ENCODE data around the gene OVOL3.

OVOL3 gene

GRCh38 chr19:36140304-36141038, 29.5 kb downstream of the OVOL3 start:
- Histone ChIP-seq H3K4me3 (ENCODE audit: low read length) (peak overlapping the region; percentile 100), H3K9me3 (ENCODE audit: control insufficient read depth, low read length) (no peaks in the 10 kb centered on the region), H3K27me3 (ENCODE audit: control insufficient read depth, insufficient read depth, low read length) (no peaks in the 10 kb centered on the region), H3K9ac (ENCODE audit: low read length) (peak overlapping the region; percentile 100), H3K36me3 (ENCODE audit: control insufficient read depth, insufficient read depth, low read length) (peaks cover 8% of the 10 kb centered on the region), H3K4me1 (ENCODE audit: control insufficient read depth, insufficient read depth, low read length) (peaks cover 31% of the 10 kb centered on the region)

- H3K4me1 ChIP-seq (ENCODE audit: control insufficient read depth, insufficient read depth, low read length) = peaks cover 26% of the 10 kb centered on the region
- peaks cover 13% of the 10 kb centered on the region for H3K36me3 ChIP-seq (ENCODE audit: control insufficient read depth, insufficient read depth, low read length)
- H3K9me3 ChIP-seq (ENCODE audit: control insufficient read depth, low read length) = no peaks in the 10 kb centered on the region
- H3K27me3 ChIP-seq (ENCODE audit: control insufficient read depth, insufficient read depth, low read length) = no peaks in the 10 kb centered on the region
- no peak overlapping the region for H3K4me3 ChIP-seq (ENCODE audit: low read length)
- peak overlapping the region; percentile 100 for H3K9ac ChIP-seq (ENCODE audit: low read length)
These were observed 30.3 kb downstream of the OVOL3 start for GRCh38 chr19:36141039-36141927.

GRCh38 chr19:36142046-36142445, 31.1 kb downstream of the OVOL3 start:
- Histone ChIP-seq H3K36me3 (ENCODE audit: control insufficient read depth, insufficient read depth, low read length) (peaks cover 18% of the 10 kb centered on the region), H3K27me3 (ENCODE audit: control insufficient read depth, insufficient read depth, low read length) (no peaks in the 10 kb centered on the region), H3K9ac (ENCODE audit: low read length) (no peak overlapping the region), H3K4me1 (ENCODE audit: control insufficient read depth, insufficient read depth, low read length) (peaks cover 18% of the 10 kb centered on the region), H3K9me3 (ENCODE audit: control insufficient read depth, low read length) (no peaks in the 10 kb centered on the region), H3K4me3 (ENCODE audit: low read length) (no peak overlapping the region)

- no peak overlapping the region for H3K4me3 ChIP-seq (ENCODE audit: low read length)
- peaks cover 14% of the 10 kb centered on the region for H3K4me1 ChIP-seq (ENCODE audit: control insufficient read depth, insufficient read depth, low read length)
- no peaks in the 10 kb centered on the region for H3K27me3 ChIP-seq (ENCODE audit: control insufficient read depth, insufficient read depth, low read length)
- H3K36me3 ChIP-seq (ENCODE audit: control insufficient read depth, insufficient read depth, low read length) = peaks cover 21% of the 10 kb centered on the region
- no peak overlapping the region for H3K9ac ChIP-seq (ENCODE audit: low read length)
- H3K9me3 ChIP-seq (ENCODE audit: control insufficient read depth, low read length) = no peaks in the 10 kb centered on the region
These were observed 31.6 kb downstream of the OVOL3 start for GRCh38 chr19:36142496-36142895.

- Histone ChIP-seq H3K36me3 (ENCODE audit: control insufficient read depth, insufficient read depth, low read length) (peaks cover 31% of the 10 kb centered on the region), H3K4me1 (ENCODE audit: control insufficient read depth, insufficient read depth, low read length) (peaks cover 9% of the 10 kb centered on the region), H3K9me3 (ENCODE audit: control insufficient read depth, low read length) (no peaks in the 10 kb centered on the region), H3K9ac (ENCODE audit: low read length) (no peak overlapping the region), H3K27me3 (ENCODE audit: control insufficient read depth, insufficient read depth, low read length) (no peaks in the 10 kb centered on the region), H3K4me3 (ENCODE audit: low read length) (no peak overlapping the region)
These were observed 33.7 kb downstream of the OVOL3 start for GRCh38 chr19:36144624-36145023.

GRCh38 chr19:36149673-36150406, 38.9 kb downstream of the OVOL3 start:
- H3K9me3 ChIP-seq (ENCODE audit: control insufficient read depth, low read length) = no peaks in the 10 kb centered on the region
- H3K36me3 ChIP-seq (ENCODE audit: control insufficient read depth, insufficient read depth, low read length) = peaks cover 34% of the 10 kb centered on the region
- no peaks in the 10 kb centered on the region for H3K27me3 ChIP-seq (ENCODE audit: control insufficient read depth, insufficient read depth, low read length)
- no peak overlapping the region for H3K9ac ChIP-seq (ENCODE audit: low read length)
- no peak overlapping the region for H3K4me3 ChIP-seq (ENCODE audit: low read length)
- H3K4me1 ChIP-seq (ENCODE audit: control insufficient read depth, insufficient read depth, low read length) = no peaks in the 10 kb centered on the region

- Histone ChIP-seq H3K36me3 (ENCODE audit: control insufficient read depth, insufficient read depth, low read length) (peaks cover 34% of the 10 kb centered on the region), H3K9ac (ENCODE audit: low read length) (peak overlapping the region; percentile 34), H3K4me3 (ENCODE audit: low read length) (no peak overlapping the region), H3K9me3 (ENCODE audit: control insufficient read depth, low read length) (no peaks in the 10 kb centered on the region), H3K4me1 (ENCODE audit: control insufficient read depth, insufficient read depth, low read length) (no peaks in the 10 kb centered on the region), H3K27me3 (ENCODE audit: control insufficient read depth, insufficient read depth, low read length) (no peaks in the 10 kb centered on the region)
These were observed 39.6 kb downstream of the OVOL3 start for GRCh38 chr19:36150586-36150985.

- no peaks in the 10 kb centered on the region for H3K4me1 ChIP-seq (ENCODE audit: control insufficient read depth, insufficient read depth, low read length)
- peaks cover 28% of the 10 kb centered on the region for H3K36me3 ChIP-seq (ENCODE audit: control insufficient read depth, insufficient read depth, low read length)
- H3K27me3 ChIP-seq (ENCODE audit: control insufficient read depth, insufficient read depth, low read length) = no peaks in the 10 kb centered on the region
- peak overlapping the region; percentile 4 for H3K4me3 ChIP-seq (ENCODE audit: low read length)
- H3K9me3 ChIP-seq (ENCODE audit: control insufficient read depth, low read length) = no peaks in the 10 kb centered on the region
- H3K9ac ChIP-seq (ENCODE audit: low read length) = peak overlapping the region; percentile 65
These were observed 40.4 kb downstream of the OVOL3 start for GRCh38 chr19:36151144-36152018.

- H3K4me3 ChIP-seq (ENCODE audit: low read length) = peak overlapping the region; percentile 4
- H3K36me3 ChIP-seq (ENCODE audit: control insufficient read depth, insufficient read depth, low read length) = peaks cover 25% of the 10 kb centered on the region
- no peaks in the 10 kb centered on the region for H3K4me1 ChIP-seq (ENCODE audit: control insufficient read depth, insufficient read depth, low read length)
- peak overlapping the region; percentile 65 for H3K9ac ChIP-seq (ENCODE audit: low read length)
- no peaks in the 10 kb centered on the region for H3K27me3 ChIP-seq (ENCODE audit: control insufficient read depth, insufficient read depth, low read length)
- H3K9me3 ChIP-seq (ENCODE audit: control insufficient read depth, low read length) = no peaks in the 10 kb centered on the region
These were observed 41.0 kb downstream of the OVOL3 start for GRCh38 chr19:36152019-36152351.

- no peaks in the 10 kb centered on the region for H3K27me3 ChIP-seq (ENCODE audit: control insufficient read depth, insufficient read depth, low read length)
- peaks cover 21% of the 10 kb centered on the region for H3K36me3 ChIP-seq (ENCODE audit: control insufficient read depth, insufficient read depth, low read length)
- H3K9me3 ChIP-seq (ENCODE audit: control insufficient read depth, low read length) = no peaks in the 10 kb centered on the region
- H3K4me3 ChIP-seq (ENCODE audit: low read length) = peak within 1 kb of the TSS; percentile 4
- H3K4me1 ChIP-seq (ENCODE audit: control insufficient read depth, insufficient read depth, low read length) = no peaks in the 10 kb centered on the region
- H3K9ac ChIP-seq (ENCODE audit: low read length) = peak within 1 kb of the TSS; percentile 65
These were observed 41.6 kb downstream of the OVOL3 start, which contains the start of gene COX7A1 for GRCh38 chr19:36152352-36153091. COX7A1 (minus strand) TSS chr19:36152447; CDS start chr19:36152407, 40 bp downstream.

GRCh38 chr19:36153126-36153525, 42.2 kb downstream of the OVOL3 start:
- Histone ChIP-seq H3K9ac (ENCODE audit: low read length) (no peak overlapping the region), H3K4me1 (ENCODE audit: control insufficient read depth, insufficient read depth, low read length) (no peaks in the 10 kb centered on the region), H3K9me3 (ENCODE audit: control insufficient read depth, low read length) (no peaks in the 10 kb centered on the region), H3K4me3 (ENCODE audit: low read length) (no peak overlapping the region), H3K36me3 (ENCODE audit: control insufficient read depth, insufficient read depth, low read length) (peaks cover 21% of the 10 kb centered on the region), H3K27me3 (ENCODE audit: control insufficient read depth, insufficient read depth, low read length) (no peaks in the 10 kb centered on the region)
